IMR-90 (cell line): ENCODE data around the gene PCDHGA6. TPM values are rescaled to one million over a fixed set of nuclear protein-coding genes. Genes with fewer than 3 reads are reported as not detected.

ENCODE experiments used
- ATAC-seq: fragments of 200-7000 bp; cut with Tn5 transposase; 2 replicates; pipeline ENCODE4 v1.9.1; 2020; ENCODE audit warnings: low read depth, mild to moderate bottlenecking, moderate library complexity
- BruUV-seq: library from RNA; stranded (reverse); fragments of 400-500 nt; replicated peaks from 2 replicates; lab custom pipeline; 2021; lab: Mats Ljungman, UMichigan
- CTCF ChIA-PET: fragments of 300-600 bp; formaldehyde crosslinking; extraction: SDS; loops from one replicate; lab custom pipeline; 2021; ENCODE audit warnings: antibody characterized with exemption; lab: Yijun Ruan, JAX
- POLR2A ChIA-PET: fragments of 300-600 bp; sonication (Branson Sonifier 250); formaldehyde crosslinking; loops from one replicate; lab custom pipeline; 2022; ENCODE audit warnings: antibody characterized with exemption; ENCODE audit not compliant: unreplicated experiment; lab: Charles Lee
- DNase-seq: peaks from one replicate; pipeline ENCODE4 v3.0.0; 2013
- H2AFZ ChIP-seq: replicated peaks from 2 replicates; pipeline ENCODE3; 2013; ENCODE audit warnings: low read length, mild to moderate bottlenecking; ENCODE audit not compliant: poor library complexity
- H2AK5ac ChIP-seq: 2 replicates; pipeline ENCODE4 v1.6.1; 2013; ENCODE audit warnings: low read depth, low read length, inconsistent platforms
- H2AK9ac ChIP-seq: replicated peaks from 2 replicates; pipeline ENCODE3; 2013; ENCODE audit warnings: mild to moderate bottlenecking, low read depth, low read length, moderate library complexity; ENCODE audit not compliant: poor library complexity
- H2BK120ac ChIP-seq: 2 replicates; pipeline ENCODE4 v1.6.1; 2013; ENCODE audit warnings: low read depth, low read length, inconsistent platforms
- H2BK15ac ChIP-seq: 3 replicates; pipeline ENCODE4 v1.6.1; 2013; ENCODE audit warnings: low read depth, low read length, inconsistent platforms
- H2BK20ac ChIP-seq: 2 replicates; pipeline ENCODE4 v1.6.1; 2013; ENCODE audit warnings: low read depth, mild to moderate bottlenecking, inconsistent platforms, low read length, moderate library complexity
- H2BK5ac ChIP-seq: 2 replicates; pipeline ENCODE4 v1.6.1; 2013; ENCODE audit warnings: mild to moderate bottlenecking, low read depth, low read length, inconsistent platforms; ENCODE audit not compliant: poor library complexity, severe bottlenecking
- H3K14ac ChIP-seq: replicated peaks from 2 replicates; pipeline ENCODE4 v1.6.1; 2013; ENCODE audit warnings: low read depth, low read length, inconsistent platforms
- H3K18ac ChIP-seq: 2 replicates; pipeline ENCODE4 v1.6.1; 2013; ENCODE audit warnings: low read depth, low read length, control low read depth
- H3K23ac ChIP-seq: 2 replicates; pipeline ENCODE4 v1.6.1; 2013; ENCODE audit warnings: low read depth, low read length, inconsistent platforms
- H3K27ac ChIP-seq: 2 replicates; pipeline ENCODE4 v1.5.1; 2013; ENCODE audit warnings: mild to moderate bottlenecking, control low read depth, low read length; ENCODE audit not compliant: insufficient read depth
- H3K27me3 ChIP-seq: 2 replicates; pipeline ENCODE4 v1.6.1; 2013; ENCODE audit warnings: low read length; ENCODE audit not compliant: control insufficient read depth, insufficient read depth
- H3K36me3 ChIP-seq: 2 replicates; pipeline ENCODE4 v1.6.1; 2013; ENCODE audit warnings: low read length, mixed read lengths; ENCODE audit not compliant: control insufficient read depth, insufficient read depth
- H3K4ac ChIP-seq: 2 replicates; pipeline ENCODE4 v1.6.1; 2013; ENCODE audit warnings: low read depth, low read length, inconsistent platforms
- H3K4me1 ChIP-seq: 2 replicates; pipeline ENCODE4 v1.6.1; 2013; ENCODE audit warnings: low read length, mixed read lengths; ENCODE audit not compliant: control insufficient read depth, insufficient read depth
- H3K4me2 ChIP-seq: 2 replicates; pipeline ENCODE4 v1.6.1; 2013; ENCODE audit warnings: low read depth, mild to moderate bottlenecking, control low read depth, low read length, moderate library complexity
- H3K4me3 ChIP-seq: 2 replicates; pipeline ENCODE4 v1.5.1; 2013; ENCODE audit warnings: low read depth, mild to moderate bottlenecking, control low read depth, low read length, moderate library complexity; ENCODE audit not compliant: insufficient read depth
- H3K56ac ChIP-seq: 2 replicates; pipeline ENCODE4 v1.6.1; 2013; ENCODE audit warnings: low read length, inconsistent platforms; ENCODE audit not compliant: insufficient read depth; ENCODE audit errors: extremely low read depth
- H3K79me1 ChIP-seq, 2 experiments: 2 replicates each; pipeline ENCODE4 v1.6.1; 2013; ENCODE audit warnings: low read length in 2 of 2, inconsistent platforms in 1 of 2, low read depth in 1 of 2
- H3K9ac ChIP-seq: 2 replicates; pipeline ENCODE4 v1.6.1; 2013; ENCODE audit warnings: low read depth, low read length, control low read depth
- H3K9me1 ChIP-seq: 2 replicates; pipeline ENCODE4 v1.6.1; 2013; ENCODE audit warnings: low read length, inconsistent platforms; ENCODE audit not compliant: insufficient read depth
- H3K9me3 ChIP-seq: 2 replicates; pipeline ENCODE4 v1.6.1; 2013; ENCODE audit warnings: low read length; ENCODE audit not compliant: control insufficient read depth, insufficient read depth
- H4K20me1 ChIP-seq: 2 replicates; pipeline ENCODE4 v1.6.1; 2013; ENCODE audit warnings: low read length, inconsistent platforms; ENCODE audit not compliant: insufficient read depth
- H4K5ac ChIP-seq: 2 replicates; pipeline ENCODE4 v1.6.1; 2013; ENCODE audit warnings: mild to moderate bottlenecking, low read depth, low read length, control low read depth
- H4K8ac ChIP-seq, 2 experiments: 2 replicates each; pipeline ENCODE4 v1.6.1; 2013; ENCODE audit warnings: low read depth in 2 of 2, low read length in 2 of 2, control low read depth in 1 of 2, inconsistent platforms in 1 of 2
- H4K91ac ChIP-seq: 2 replicates; pipeline ENCODE4 v1.6.1; 2013; ENCODE audit warnings: low read depth, low read length, inconsistent platforms; ENCODE audit not compliant: insufficient read depth
- CEBPB ChIP-seq: IDR thresholded peaks from 2 replicates; pipeline ENCODE4 v1.6.1; 2012; ENCODE audit warnings: low read depth, low read length, improper control_type of control experiment
- CHD1 ChIP-seq: IDR thresholded peaks from 2 replicates; pipeline ENCODE4 v1.6.1; 2012; ENCODE audit warnings: low read depth, low read length, improper control_type of control experiment
- FOS ChIP-seq: fragments of 150-350 bp; IDR thresholded peaks from 2 replicates; pipeline ENCODE4 v1.6.1; 2016; ENCODE audit warnings: low read depth, low read length
- MAFK ChIP-seq: IDR thresholded peaks from 2 replicates; pipeline ENCODE4 v1.6.1; 2012; ENCODE audit warnings: low read depth, low read length, improper control_type of control experiment
- NFE2L2 ChIP-seq: fragments of 150-350 bp; IDR thresholded peaks from 2 replicates; pipeline ENCODE4 v1.6.1; 2016; ENCODE audit warnings: low read depth, mild to moderate bottlenecking, low read length
- POLR2A ChIP-seq: IDR thresholded peaks from 2 replicates; pipeline ENCODE4 v1.6.1; 2012; ENCODE audit warnings: mild to moderate bottlenecking, low read depth, low read length
- RCOR1 ChIP-seq: IDR thresholded peaks from 2 replicates; pipeline ENCODE4 v1.6.1; 2012; ENCODE audit warnings: mild to moderate bottlenecking, low read length, improper control_type of control experiment; ENCODE audit not compliant: insufficient replicate concordance
- RFX5 ChIP-seq: IDR thresholded peaks from 2 replicates; pipeline ENCODE4 v1.8.0; 2012; ENCODE audit warnings: low read depth, mild to moderate bottlenecking, low read length, moderate library complexity
- SMC3 ChIP-seq: fragments of 150-350 bp; IDR thresholded peaks from 2 replicates; pipeline ENCODE4 v1.6.1; 2016; ENCODE audit warnings: low read depth, mild to moderate bottlenecking, antibody characterized with exemption, low read length, moderate library complexity
- WGBS, 2 experiments: methylation state at CpG; one replicate each; pipeline versions ENCODE4 v1.1.5 to v1.1.7; 2013; ENCODE audit warnings: missing lambda C conversion rate in 2 of 2; ENCODE audit not compliant: insufficient read length in 1 of 2; ENCODE audit errors: extremely low coverage in 2 of 2; 5-methylcytosine and 5-hydroxymethylcytosine counted together
- dilution Hi-C: fragments of 300-500 bp; cut with HindIII; formaldehyde crosslinking; loops from one replicate; pipeline ENCODE4 v1.14.3; 2018; ENCODE audit warnings: low sequenced_read_pairs; ENCODE audit not compliant: unreplicated experiment
- in situ Hi-C: fragments of 300-500 bp; cut with MboI; formaldehyde crosslinking; loops from 3 replicates; pipeline ENCODE4 v1.14.3; 2019; ENCODE audit warnings: low sequenced_read_pairs, inconsistent platforms, mixed read lengths
- intact Hi-C: fragments of 100-400 bp; cut with micrococcal nuclease; formaldehyde crosslinking; loops from 2 replicates; pipeline ENCODE4 v1.10.0; 2022
- polyA plus RNA-seq, 3 experiments: library from polyadenylated mRNA; depleted of rRNA; stranded (reverse); fragments of >200 nt; gene quantifications; 2 replicates each; pipeline ENCODE4 v1.2.3, GENCODE V29; 2012; ENCODE audit warnings: low replicate concordance in 1 of 3
- total RNA-seq: library from RNA; depleted of rRNA; stranded (reverse); fragments of >200 nt; gene quantifications from 2 replicates; pipeline ENCODE4 v1.2.3, GENCODE V29; 2012
- TF ChIP-seq, protein P1 (sequence below): fragments of 150-350 bp; IDR thresholded peaks from 2 replicates; pipeline ENCODE4 v1.6.1; 2017; ENCODE audit warnings: mild to moderate bottlenecking, antibody characterized with exemption, low read length, low read depth

Gene PCDHGA6
- total and polyA plus RNA-seq, 2 of the 4 experiments (the other 2 are of a cell fraction) = 4.1 to 4.7 TPM

DNA sequence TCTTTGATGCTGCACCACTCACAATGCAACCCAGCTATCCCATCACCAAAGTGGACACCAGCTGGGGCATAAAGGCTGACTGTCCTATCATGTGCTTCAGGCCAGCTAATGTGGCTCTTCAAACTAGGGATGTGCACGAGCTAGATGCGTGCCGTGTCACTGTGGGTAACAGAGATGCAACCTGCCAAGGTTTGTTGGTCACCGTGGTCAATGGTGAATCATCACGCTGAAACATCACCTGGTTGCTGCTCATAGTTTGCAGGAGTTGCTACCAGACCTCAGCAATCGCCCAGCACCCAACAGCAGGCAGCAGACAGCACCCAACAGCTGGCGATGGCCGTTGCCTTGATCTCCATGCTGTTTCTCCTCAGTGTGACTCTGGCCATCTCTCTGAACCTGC is 45.5 kb upstream of the PCDHGA6 start:
- no peak overlapping the region for H2BK20ac ChIP-seq
- H3K18ac ChIP-seq = no peak overlapping the region
- H3K36me3 ChIP-seq = peaks cover 2% of the 10 kb centered on the region
- ChIA-PET CTCF (interaction anchor here (1.6 kb wide), 1 partner anchor 236 kb away, joined by 8 read pairs; no protein-coding TSS in a partner anchor), POLR2A (no interaction called here)
- no TSS peak for BruUV-seq
- TF ChIP-seq CHD1 (no peak), POLR2A (no peak), FOS (no peak), CEBPB (no peak), RFX5 (no peak), MAFK (no peak), NFE2L2 (no peak), RCOR1 (no peak), SMC3 (no peak)
- TF ChIP-seq, protein P1, sequence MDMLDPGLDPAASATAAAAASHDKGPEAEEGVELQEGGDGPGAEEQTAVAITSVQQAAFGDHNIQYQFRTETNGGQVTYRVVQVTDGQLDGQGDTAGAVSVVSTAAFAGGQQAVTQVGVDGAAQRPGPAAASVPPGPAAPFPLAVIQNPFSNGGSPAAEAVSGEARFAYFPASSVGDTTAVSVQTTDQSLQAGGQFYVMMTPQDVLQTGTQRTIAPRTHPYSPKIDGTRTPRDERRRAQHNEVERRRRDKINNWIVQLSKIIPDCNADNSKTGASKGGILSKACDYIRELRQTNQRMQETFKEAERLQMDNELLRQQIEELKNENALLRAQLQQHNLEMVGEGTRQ = no peak
- H3K9ac ChIP-seq = no peak overlapping the region
- no peak overlapping the region for H3K4me3 ChIP-seq
- H4K20me1 ChIP-seq = no peaks in the 10 kb centered on the region
- no peak overlapping the region for H2AK5ac ChIP-seq
- H3K27me3 ChIP-seq = no peaks in the 10 kb centered on the region
- 84% methylated on average over 5 of the region's 8 CpGs; no CpG with 5 or more reads in 1 of the 2 experiments for WGBS, 2 experiments
- no peak overlapping the region for H2BK15ac ChIP-seq
- H3K23ac ChIP-seq = no peak overlapping the region
- no peak overlapping the region for H3K27ac ChIP-seq
- no peak overlapping the region for H3K56ac ChIP-seq
- H3K4ac ChIP-seq = no peak overlapping the region
- peaks cover 29% of the 10 kb centered on the region for H3K9me3 ChIP-seq
- H2AFZ ChIP-seq = no peak overlapping the region
- H3K4me1 ChIP-seq = no peaks in the 10 kb centered on the region
- no peak overlapping the region for H4K91ac ChIP-seq
- no peak overlapping the region for H4K5ac ChIP-seq
- H3K4me2 ChIP-seq = no peak overlapping the region
- H2AK9ac ChIP-seq = no peak overlapping the region
- DNase-seq (no peak), ATAC-seq (no peak)
- H3K14ac ChIP-seq = no peak overlapping the region
- no peak overlapping the region for H2BK120ac ChIP-seq
- H3K9me1 ChIP-seq = no peaks in the 10 kb centered on the region
- dilution Hi-C loops = no loop called here
- intact Hi-C loops = loop anchor here (5.0 kb wide), 2 partner anchors 34 to 84 kb away; partner anchors contain the start of genes PCDHGA10 and PCDHGA5
- no peak overlapping the region for H2BK5ac ChIP-seq
- in situ Hi-C loops = loop anchor here (5.0 kb wide), 1 partner anchor 234 kb away; no protein-coding TSS in a partner anchor
- H3K79me1 ChIP-seq = no peaks in the 10 kb centered on the region; a peak in 1 of 4 replicates
- H4K8ac ChIP-seq = no peak overlapping the region
